Nephron progenitor cell (in vitro differentiated cells): ENCODE results near the gene HOXD8.

Experiments
- DNase-seq: peaks from one replicate; pipeline ENCODE4 v3.0.0; 2021
- H3K27ac Mint-ChIP-seq: 2 replicates; pipeline ENCODE4 v1.8.0; 2021; ENCODE audit warnings: mild to moderate bottlenecking, moderate library complexity, mixed read lengths
- H3K27me3 Mint-ChIP-seq: 2 replicates; pipeline ENCODE4 v1.8.0; 2021; ENCODE audit warnings: mild to moderate bottlenecking, low read depth, mixed read lengths; ENCODE audit not compliant: poor library complexity
- H3K36me3 Mint-ChIP-seq: 2 replicates; pipeline ENCODE4 v1.8.0; 2021; ENCODE audit warnings: low read depth, mixed read lengths
- H3K4me1 Mint-ChIP-seq: 2 replicates; pipeline ENCODE4 v1.8.0; 2021; ENCODE audit warnings: mixed read lengths
- H3K4me3 Mint-ChIP-seq: 2 replicates; pipeline ENCODE4 v1.8.0; 2021; ENCODE audit warnings: mild to moderate bottlenecking, moderate library complexity, mixed read lengths
- H3K9me3 Mint-ChIP-seq: 2 replicates; pipeline ENCODE4 v1.8.0; 2021; ENCODE audit warnings: mild to moderate bottlenecking, moderate library complexity, mixed read lengths
- TF ChIP-seq, protein P1 (sequence below): fragments of 200-600 bp; sonication (generic); IDR thresholded peaks from 2 replicates; pipeline ENCODE4 v1.5.0; 2021; ENCODE audit warnings: antibody characterized with exemption

HOXD8 gene

DNA sequence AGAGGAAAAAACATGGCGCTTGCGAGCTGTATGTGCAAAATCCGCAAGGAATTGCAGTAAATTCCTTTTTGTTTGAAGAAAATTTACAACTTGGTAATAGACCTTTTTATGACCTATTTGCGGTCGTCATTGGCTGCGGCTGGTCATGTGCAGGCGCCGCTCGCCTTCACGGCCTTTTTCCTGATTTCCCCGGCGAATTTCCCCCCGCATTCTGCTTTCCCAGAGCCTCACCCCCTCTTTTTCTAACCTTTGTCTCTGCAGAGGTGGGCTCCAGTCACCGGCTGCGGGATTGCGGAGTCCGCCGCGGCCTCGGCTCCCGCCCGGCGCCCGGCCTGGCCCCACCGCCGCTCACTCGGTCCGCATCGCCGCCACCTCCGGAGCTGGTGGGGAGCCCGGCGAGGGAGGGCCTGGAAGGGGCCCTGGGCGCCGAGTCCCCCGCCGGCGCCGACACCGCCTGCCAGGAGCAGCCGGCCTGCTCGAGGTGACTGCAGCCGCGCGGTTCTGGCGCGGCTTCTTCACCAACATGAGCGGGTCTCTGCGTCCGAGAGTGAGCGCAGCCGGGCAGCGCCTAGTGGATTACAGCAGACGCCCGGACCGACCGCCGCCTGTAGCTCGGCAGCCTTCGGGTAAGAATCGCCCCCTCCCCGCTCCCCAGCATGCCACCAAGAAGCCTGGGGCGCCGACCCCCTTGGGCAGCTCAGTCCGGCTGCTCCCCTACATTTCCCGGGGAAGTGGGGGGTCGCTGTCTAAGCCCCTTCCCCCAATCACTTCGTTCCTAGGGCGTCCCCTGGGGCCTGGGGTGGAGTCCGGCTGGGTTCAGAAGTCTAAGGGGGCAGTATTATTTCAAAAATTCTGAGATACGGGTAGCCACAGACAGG is 7.1 kb downstream of the HOXD8 start:
- H3K9me3 Mint-ChIP-seq, result no peaks in the 10 kb centered on the region
- H3K4me3 Mint-ChIP-seq, result peak overlapping the region; percentile 100
- H3K27me3 Mint-ChIP-seq, result peaks cover 17% of the 10 kb centered on the region
- peak; percentile 71 for DNase-seq
- peaks cover 43% of the 10 kb centered on the region for H3K4me1 Mint-ChIP-seq
- H3K36me3 Mint-ChIP-seq, result peaks cover 47% of the 10 kb centered on the region
- TF ChIP-seq, protein P1, sequence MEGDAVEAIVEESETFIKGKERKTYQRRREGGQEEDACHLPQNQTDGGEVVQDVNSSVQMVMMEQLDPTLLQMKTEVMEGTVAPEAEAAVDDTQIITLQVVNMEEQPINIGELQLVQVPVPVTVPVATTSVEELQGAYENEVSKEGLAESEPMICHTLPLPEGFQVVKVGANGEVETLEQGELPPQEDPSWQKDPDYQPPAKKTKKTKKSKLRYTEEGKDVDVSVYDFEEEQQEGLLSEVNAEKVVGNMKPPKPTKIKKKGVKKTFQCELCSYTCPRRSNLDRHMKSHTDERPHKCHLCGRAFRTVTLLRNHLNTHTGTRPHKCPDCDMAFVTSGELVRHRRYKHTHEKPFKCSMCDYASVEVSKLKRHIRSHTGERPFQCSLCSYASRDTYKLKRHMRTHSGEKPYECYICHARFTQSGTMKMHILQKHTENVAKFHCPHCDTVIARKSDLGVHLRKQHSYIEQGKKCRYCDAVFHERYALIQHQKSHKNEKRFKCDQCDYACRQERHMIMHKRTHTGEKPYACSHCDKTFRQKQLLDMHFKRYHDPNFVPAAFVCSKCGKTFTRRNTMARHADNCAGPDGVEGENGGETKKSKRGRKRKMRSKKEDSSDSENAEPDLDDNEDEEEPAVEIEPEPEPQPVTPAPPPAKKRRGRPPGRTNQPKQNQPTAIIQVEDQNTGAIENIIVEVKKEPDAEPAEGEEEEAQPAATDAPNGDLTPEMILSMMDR, result no peak
- peak overlapping the region; percentile 100 for H3K27ac Mint-ChIP-seq

DNA sequence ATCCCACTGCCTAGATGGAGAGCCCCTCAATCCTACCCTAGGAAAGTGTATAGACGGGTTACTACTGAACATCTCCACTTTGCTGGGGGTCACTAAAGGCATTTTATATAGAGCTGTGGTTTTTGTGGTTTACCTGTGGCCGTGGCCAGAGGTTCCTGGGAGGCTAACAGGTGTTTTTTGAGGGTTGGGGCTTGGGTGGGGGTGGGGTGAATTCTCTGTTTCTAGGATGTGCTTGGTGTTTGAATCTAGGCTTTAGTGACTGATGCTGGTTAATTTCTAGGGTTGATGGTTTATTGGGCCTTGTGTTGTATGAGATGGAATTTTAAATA is 7.7 kb downstream of the HOXD8 start:
- Mint-ChIP-seq H3K4me3 (peak overlapping the region; percentile 100), H3K27me3 (peaks cover 18% of the 10 kb centered on the region), H3K9me3 (no peaks in the 10 kb centered on the region), H3K36me3 (peaks cover 42% of the 10 kb centered on the region), H3K4me1 (peaks cover 49% of the 10 kb centered on the region), H3K27ac (peak overlapping the region; percentile 100)
- DNase-seq, result no peak
- TF ChIP-seq, protein P1, result no peak

DNA sequence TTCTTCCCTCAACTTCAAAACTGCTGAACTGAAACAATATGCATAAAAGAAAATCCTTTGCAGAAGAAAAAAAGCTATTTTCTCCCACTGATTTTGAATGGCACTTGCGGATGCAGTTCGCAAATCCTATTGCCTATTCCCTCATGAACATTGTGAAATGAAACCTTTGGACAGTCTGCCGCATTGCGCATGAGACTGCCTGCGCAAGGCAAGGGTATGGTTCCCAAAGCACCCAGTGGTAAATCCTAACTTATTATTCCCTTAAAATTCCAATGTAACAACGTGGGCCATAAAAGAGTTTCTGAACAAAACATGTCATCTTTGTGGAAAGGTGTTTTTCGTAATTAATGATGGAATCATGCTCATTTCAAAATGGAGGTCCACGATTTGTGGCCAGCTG is 8.4 kb downstream of the HOXD8 start:
- H3K4me3 Mint-ChIP-seq, result peak overlapping the region; percentile 100
- H3K36me3 Mint-ChIP-seq, result peaks cover 41% of the 10 kb centered on the region
- peak overlapping the region; percentile 100 for H3K27ac Mint-ChIP-seq
- H3K4me1 Mint-ChIP-seq, result peaks cover 53% of the 10 kb centered on the region
- TF ChIP-seq, protein P1, result no peak
- H3K9me3 Mint-ChIP-seq, result no peaks in the 10 kb centered on the region
- peaks cover 14% of the 10 kb centered on the region for H3K27me3 Mint-ChIP-seq
- DNase-seq, result no peak

DNA sequence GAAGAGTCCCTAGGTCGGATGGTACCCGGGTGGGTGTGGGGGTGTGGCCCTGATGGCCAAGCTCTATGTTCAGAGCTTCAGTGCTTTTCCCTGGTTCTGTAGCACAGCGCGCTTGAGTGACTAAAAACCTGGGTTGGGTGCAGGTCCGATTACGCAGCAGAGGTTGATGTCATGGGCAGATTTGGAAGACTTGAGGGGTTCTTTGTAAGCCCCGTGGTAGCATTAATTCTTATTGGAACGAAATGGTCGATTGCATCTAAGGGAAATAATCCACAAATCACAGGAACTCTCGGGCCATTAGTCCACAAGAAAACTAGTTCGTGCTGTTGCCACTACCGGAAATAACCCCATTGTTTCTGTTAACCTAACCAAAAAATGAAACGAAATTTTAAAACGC is 9.0 kb downstream of the HOXD8 start:
- no peak for DNase-seq
- Mint-ChIP-seq H3K27ac (peak overlapping the region; percentile 100), H3K4me3 (peak overlapping the region; percentile 100)

DNA sequence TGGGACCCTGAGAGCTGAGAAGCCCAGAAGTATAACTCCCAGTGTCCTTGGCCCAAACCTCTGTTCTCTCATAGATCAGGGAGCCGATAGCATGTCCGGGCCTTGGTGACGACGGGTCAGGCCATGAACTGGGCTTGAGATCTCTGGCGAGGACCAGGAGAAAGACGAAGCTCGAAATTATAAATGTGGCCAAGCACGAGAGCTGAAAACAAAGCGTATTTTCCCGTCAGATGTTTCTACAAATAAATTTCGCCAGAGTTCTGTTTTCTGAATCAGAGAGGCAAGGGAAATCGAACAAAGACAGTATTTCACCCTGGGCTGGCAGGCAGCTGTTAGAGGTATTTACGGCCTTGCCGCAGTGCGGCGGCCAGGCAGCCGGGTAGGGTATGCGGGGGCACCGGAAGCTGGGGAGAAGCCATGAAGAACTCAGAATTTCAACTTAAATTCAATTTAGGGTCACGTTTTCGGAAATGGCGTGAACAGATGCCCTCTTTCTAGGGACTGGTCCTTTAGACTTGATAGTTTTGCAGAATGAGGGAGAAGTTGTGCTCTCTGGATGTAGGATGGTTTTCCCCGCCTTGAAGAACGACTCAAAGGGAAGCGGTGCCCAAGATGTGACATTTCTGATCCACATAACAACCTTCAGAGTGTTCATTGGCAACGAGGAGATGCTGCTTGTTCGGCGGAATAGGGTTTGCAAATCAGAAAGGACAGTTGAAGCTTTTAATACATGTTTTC is 9.6 kb downstream of the HOXD8 start:
- H3K9me3 Mint-ChIP-seq, result no peaks in the 10 kb centered on the region
- no peak for DNase-seq
- peaks cover 48% of the 10 kb centered on the region for H3K36me3 Mint-ChIP-seq
- peaks cover 54% of the 10 kb centered on the region for H3K4me1 Mint-ChIP-seq
- peak overlapping the region; percentile 100 for H3K4me3 Mint-ChIP-seq
- TF ChIP-seq, protein P1, result no peak
- H3K27me3 Mint-ChIP-seq, result peaks cover 13% of the 10 kb centered on the region
- H3K27ac Mint-ChIP-seq, result peak overlapping the region; percentile 100

More for the DNA sequence above, 9.0 kb downstream of the HOXD8 start:
- H3K9me3 Mint-ChIP-seq, result no peaks in the 10 kb centered on the region
- TF ChIP-seq, protein P1, result no peak
- H3K36me3 Mint-ChIP-seq, result peaks cover 43% of the 10 kb centered on the region
- H3K27me3 Mint-ChIP-seq, result peaks cover 13% of the 10 kb centered on the region
- peaks cover 54% of the 10 kb centered on the region for H3K4me1 Mint-ChIP-seq
